ENCODE measurements around the gene TPM2. TPM values are rescaled to one million over a fixed set of nuclear protein-coding genes. Genes with fewer than 3 reads are reported as not detected.

TPM2 gene
- total RNA-seq, 5 donors from 2014 or later (not counting 1 experiment from before 2014, with no cell fraction given), result 21.4 to 66.0 (median 57.5) TPM

GRCh38 chr9:35732800-35733541, 43.2 kb upstream of the TPM2 start:
- Histone ChIP-seq H3K9me3 (no peaks in the 10 kb centered on the region), H3K4me3 (ENCODE audit: control insufficient read depth in 1 of 2, extremely low read depth in 1 of 2, low read length in 1 of 2) (peak overlapping the region; percentile 94 to 97), H3K36me3 (ENCODE audit: control insufficient read depth in 2 of 2, extremely low read depth in 1 of 2, insufficient read depth in 1 of 2, low read length in 1 of 2) (peaks cover 12 to 32% of the 10 kb centered on the region in 2 donors), H3K27ac (ENCODE audit: low read length) (peak overlapping the region; percentile 95), H3K4me1 (ENCODE audit: control insufficient read depth in 1 of 2, extremely low read depth in 1 of 2, insufficient read depth in 2 of 2, low read length in 2 of 2) (peaks cover 39 to 61% of the 10 kb centered on the region in 2 experiments), H3K27me3 (replicated peaks in 1 of 2; ENCODE audit: control insufficient read depth in 2 of 2, extremely low read depth in 1 of 2, insufficient read depth in 2 of 2, low read length in 1 of 2) (no peaks in the 10 kb centered on the region)
- Mint-ChIP-seq H3K9me3 (no peaks in the 10 kb centered on the region), H3K27ac (peak overlapping the region; percentile 94 to 95), H3K27me3 (no peaks in the 10 kb centered on the region), H3K4me1 (peaks cover 17 to 31% (median 30%) of the 10 kb centered on the region in 3 donors), H3K4me3 (peak overlapping the region in 1 of 3 donors; percentile 95), H3K36me3 (peaks cover 15% of the 10 kb centered on the region)
- ATAC-seq (replicated peaks in 1 of 4) (no peak), DNase-seq (peak in 5 of 35 experiments; percentile 8 to 46 (median 12))
- WGBS (ENCODE audit: insufficient coverage), result 4% methylated on average over 6 of the region's 14 CpGs
- CTCF ChIA-PET, result interaction anchor here (0.6 to 2.9 kb wide), 10 partner anchors 16 to 129 kb away, joined by 3 to 26 read pairs (median 4); partner anchors contain the start of genes CCDC107 (in 1 of the 2), GBA2 (in 1 of the 2), HINT2 (in 1 of the 2) and RGP1 (in 1 of the 2)
- POLR2A ChIA-PET, result no interaction called here

GRCh38 chr9:35732185-35732799, 42.6 kb upstream of the TPM2 start, which contains the start of the genes CREB3 and TLN1:
CREB3 (plus strand) TSS chr9:35732666; CDS start chr9:35732773, 107 bp downstream.
TLN1 (minus strand) TSS chr9:35732195; CDS start chr9:35725694, 6,501 bp downstream.
- peak within 1 kb of the TSS; percentile 95 for H3K27ac ChIP-seq (ENCODE audit: low read length)
- ATAC-seq (replicated peaks in 1 of 4), result peak; percentile 88 to 92 (median 90)
- Mint-ChIP-seq H3K36me3 (peaks cover 11% of the 10 kb centered on the region), H3K27ac (peak within 1 kb of the TSS; percentile 94 to 95), H3K27me3 (no peaks in the 10 kb centered on the region), H3K4me3 (peak within 1 kb of the TSS in 1 of 3 donors; percentile 95), H3K9me3 (no peaks in the 10 kb centered on the region), H3K4me1 (peaks cover 17 to 31% (median 30%) of the 10 kb centered on the region in 3 donors)
- ChIA-PET CTCF (interaction anchor here (0.6 to 2.9 kb wide), 17 partner anchors 16 to 129 kb away, joined by 3 to 26 read pairs (median 4); partner anchors contain the start of genes CCDC107 (in 1 of the 2), GBA2 (in 1 of the 2), HINT2 (in 1 of the 2) and RGP1 (in 1 of the 2)), POLR2A (interaction anchor here in 1 of 2 donors (0.6 kb wide), 1 partner anchor 652 kb away, joined by 5 read pairs; no protein-coding TSS in a partner anchor)
- 0% methylated on average over 49 of the region's 49 CpGs for WGBS (ENCODE audit: insufficient coverage)
- peaks cover 6 to 25% of the 10 kb centered on the region in 2 donors for H3K36me3 ChIP-seq (ENCODE audit: control insufficient read depth in 2 of 2, extremely low read depth in 1 of 2, insufficient read depth in 1 of 2, low read length in 1 of 2)
- peak within 1 kb of the TSS; percentile 94 to 97 for H3K4me3 ChIP-seq (ENCODE audit: control insufficient read depth in 1 of 2, extremely low read depth in 1 of 2, low read length in 1 of 2)
- peak; percentile 91 to 98 (median 93) for DNase-seq
- H3K4me1 ChIP-seq (ENCODE audit: control insufficient read depth in 1 of 2, extremely low read depth in 1 of 2, insufficient read depth in 2 of 2, low read length in 2 of 2), result peaks cover 46 to 68% of the 10 kb centered on the region in 2 experiments
- H3K27me3 ChIP-seq (replicated peaks in 1 of 2; ENCODE audit: control insufficient read depth in 2 of 2, extremely low read depth in 1 of 2, insufficient read depth in 2 of 2, low read length in 1 of 2), result no peaks in the 10 kb centered on the region
- H3K9me3 ChIP-seq, result no peaks in the 10 kb centered on the region

- WGBS (ENCODE audit: insufficient coverage), result 1% methylated on average over 39 of the region's 47 CpGs
- Histone ChIP-seq H3K4me3 (ENCODE audit: control insufficient read depth in 1 of 2, extremely low read depth in 1 of 2, low read length in 1 of 2) (peak overlapping the region; percentile 94 to 97), H3K4me1 (ENCODE audit: control insufficient read depth in 1 of 2, extremely low read depth in 1 of 2, insufficient read depth in 2 of 2, low read length in 2 of 2) (peaks cover 50 to 75% of the 10 kb centered on the region in 2 experiments), H3K9me3 (no peaks in the 10 kb centered on the region), H3K27ac (ENCODE audit: low read length) (peak overlapping the region; percentile 95), H3K36me3 (ENCODE audit: control insufficient read depth in 2 of 2, extremely low read depth in 1 of 2, insufficient read depth in 1 of 2, low read length in 1 of 2) (peaks cover 4 to 19% of the 10 kb centered on the region in 2 donors), H3K27me3 (replicated peaks in 1 of 2; ENCODE audit: control insufficient read depth in 2 of 2, extremely low read depth in 1 of 2, insufficient read depth in 2 of 2, low read length in 1 of 2) (no peaks in the 10 kb centered on the region)
- Mint-ChIP-seq H3K36me3 (peaks cover 10% of the 10 kb centered on the region), H3K4me3 (peak overlapping the region in 1 of 3 donors; percentile 95), H3K9me3 (no peaks in the 10 kb centered on the region), H3K27ac (peak overlapping the region; percentile 94 to 95), H3K4me1 (peaks cover 17 to 31% (median 30%) of the 10 kb centered on the region in 3 donors), H3K27me3 (no peaks in the 10 kb centered on the region)
- ATAC-seq (replicated peaks in 1 of 4), result peak in 1 of 4 experiments; percentile 1
- CTCF ChIA-PET, result interaction anchor here (0.6 to 2.9 kb wide), 17 partner anchors 17 to 128 kb away, joined by 3 to 26 read pairs (median 4); partner anchors contain the start of genes CCDC107 (in 1 of the 2), GBA2 (in 1 of the 2), HINT2 (in 1 of the 2) and RGP1 (in 1 of the 2)
- DNase-seq, result peak in 9 of 35 experiments; percentile 7 to 33 (median 12)
- POLR2A ChIA-PET, result interaction anchor here (0.5 to 0.6 kb wide), 2 partner anchors 22 to 651 kb away, joined by 5 to 14 read pairs; no protein-coding TSS in a partner anchor
Observed at GRCh38 chr9:35731415-35732184, 41.9 kb upstream of the TPM2 start.

GRCh38 chr9:35730486-35730854, 40.7 kb upstream of the TPM2 start:
- H3K27me3 Mint-ChIP-seq, result no peaks in the 10 kb centered on the region
- no peaks in the 10 kb centered on the region for H3K9me3 ChIP-seq
- DNase-seq (no peak), ATAC-seq (replicated peaks in 1 of 4) (no peak)
- no peak overlapping the region for H3K4me3 ChIP-seq (ENCODE audit: control insufficient read depth in 1 of 2, extremely low read depth in 1 of 2, low read length in 1 of 2)
- H3K9me3 Mint-ChIP-seq, result no peaks in the 10 kb centered on the region
- ChIA-PET CTCF (interaction anchor here (0.6 to 2.9 kb wide), 6 partner anchors 26 to 94 kb away, joined by 3 to 15 read pairs (median 6); partner anchors contain the start of genes CCDC107 (in 1 of the 2) and RMRP (in 1 of the 2)), POLR2A (interaction anchor here in 1 of 2 donors (0.6 kb wide), 1 partner anchor 91 kb away, joined by 3 read pairs; no protein-coding TSS in a partner anchor)
- H3K36me3 Mint-ChIP-seq, result peaks cover 10% of the 10 kb centered on the region
- H3K4me3 Mint-ChIP-seq, result peak overlapping the region in 1 of 3 donors; percentile 89
- H3K27me3 ChIP-seq (replicated peaks in 1 of 2; ENCODE audit: control insufficient read depth in 2 of 2, extremely low read depth in 1 of 2, insufficient read depth in 2 of 2, low read length in 1 of 2), result no peaks in the 10 kb centered on the region
- peak overlapping the region; percentile 78 to 91 for H3K27ac Mint-ChIP-seq
- H3K4me1 Mint-ChIP-seq, result peaks cover 16 to 22% (median 21%) of the 10 kb centered on the region in 3 donors
- peaks cover 0 to 17% of the 10 kb centered on the region in 2 donors for H3K36me3 ChIP-seq (ENCODE audit: control insufficient read depth in 2 of 2, extremely low read depth in 1 of 2, insufficient read depth in 1 of 2, low read length in 1 of 2)
- peak overlapping the region; percentile 95 for H3K27ac ChIP-seq (ENCODE audit: low read length)
- H3K4me1 ChIP-seq (ENCODE audit: control insufficient read depth in 1 of 2, extremely low read depth in 1 of 2, insufficient read depth in 2 of 2, low read length in 2 of 2), result peaks cover 51 to 71% of the 10 kb centered on the region in 2 experiments
- 91% methylated on average over 2 of the region's 2 CpGs for WGBS (ENCODE audit: insufficient coverage)

- Mint-ChIP-seq H3K27ac (peak overlapping the region; percentile 78 to 91), H3K4me1 (peaks cover 16 to 19% (median 19%) of the 10 kb centered on the region in 3 donors), H3K27me3 (no peaks in the 10 kb centered on the region), H3K4me3 (peak overlapping the region in 1 of 3 donors; percentile 89), H3K9me3 (no peaks in the 10 kb centered on the region), H3K36me3 (peaks cover 10% of the 10 kb centered on the region)
- Histone ChIP-seq H3K27ac (ENCODE audit: low read length) (peak overlapping the region; percentile 95), H3K4me3 (ENCODE audit: control insufficient read depth in 1 of 2, extremely low read depth in 1 of 2, low read length in 1 of 2) (no peak overlapping the region), H3K36me3 (ENCODE audit: control insufficient read depth in 2 of 2, extremely low read depth in 1 of 2, insufficient read depth in 1 of 2, low read length in 1 of 2) (peaks cover 0 to 17% of the 10 kb centered on the region in 2 donors), H3K4me1 (ENCODE audit: control insufficient read depth in 1 of 2, extremely low read depth in 1 of 2, insufficient read depth in 2 of 2, low read length in 2 of 2) (peaks cover 51 to 71% of the 10 kb centered on the region in 2 experiments), H3K9me3 (no peaks in the 10 kb centered on the region), H3K27me3 (replicated peaks in 1 of 2; ENCODE audit: control insufficient read depth in 2 of 2, extremely low read depth in 1 of 2, insufficient read depth in 2 of 2, low read length in 1 of 2) (no peaks in the 10 kb centered on the region)
- whole genome bisulfite sequencing (ENCODE audit: insufficient coverage), result 6% methylated on average over 6 of the region's 6 CpGs
- ChIA-PET POLR2A (interaction anchor here in 1 of 2 donors (0.6 to 0.7 kb wide), 2 partner anchors 27 to 1981 kb away, joined by 6 to 10 read pairs; no protein-coding TSS in a partner anchor), CTCF (interaction anchor here (0.6 to 2.9 kb wide), 8 partner anchors 15 to 91 kb away, joined by 3 to 15 read pairs (median 4); partner anchors contain the start of genes CCDC107 (in 1 of the 2), RGP1 (in 1 of the 2) and RMRP (in 1 of the 2))
- ATAC-seq (replicated peaks in 1 of 4) (no peak), DNase-seq (peak in 8 of 35 experiments; percentile 5 to 67 (median 24))
Observed at GRCh38 chr9:35729700-35730485, 40.2 kb upstream of the TPM2 start.
